ENCODE data around the gene IBA57. TPM values are rescaled to one million over a fixed set of nuclear protein-coding genes. Genes with fewer than 3 reads are reported as not detected.

Gene IBA57
- total RNA-seq, 2 donors from 2014 or later: 3.5 to 12.2 TPM

GRCh38 chr1:228150120-228150460, 15.5 kb upstream of the IBA57 start:
- peaks cover 13% of the 10 kb centered on the region for H3K36me3 ChIP-seq
- no peak for ATAC-seq (ENCODE audit: insufficient number of reproducible peaks, low FRiP score, low read depth)
- H3K27me3 ChIP-seq (replicated peaks; ENCODE audit: insufficient read depth): no peaks in the 10 kb centered on the region
- no peak for TF ChIP-seq CTCF (IDR thresholded peaks at IDR 0.05)
- H3K4me1 ChIP-seq (ENCODE audit: control insufficient read depth in 1 of 2, low read depth in 2 of 2): peaks cover 26 to 34% of the 10 kb centered on the region in 2 donors
- H3K4me3 ChIP-seq: peak overlapping the region; percentile 48
- no peaks in the 10 kb centered on the region for H3K9me3 ChIP-seq
- H3K27ac ChIP-seq: peak overlapping the region; percentile 83 to 85
- DNase-seq (ENCODE audit: low spot score): no peak

DNA sequence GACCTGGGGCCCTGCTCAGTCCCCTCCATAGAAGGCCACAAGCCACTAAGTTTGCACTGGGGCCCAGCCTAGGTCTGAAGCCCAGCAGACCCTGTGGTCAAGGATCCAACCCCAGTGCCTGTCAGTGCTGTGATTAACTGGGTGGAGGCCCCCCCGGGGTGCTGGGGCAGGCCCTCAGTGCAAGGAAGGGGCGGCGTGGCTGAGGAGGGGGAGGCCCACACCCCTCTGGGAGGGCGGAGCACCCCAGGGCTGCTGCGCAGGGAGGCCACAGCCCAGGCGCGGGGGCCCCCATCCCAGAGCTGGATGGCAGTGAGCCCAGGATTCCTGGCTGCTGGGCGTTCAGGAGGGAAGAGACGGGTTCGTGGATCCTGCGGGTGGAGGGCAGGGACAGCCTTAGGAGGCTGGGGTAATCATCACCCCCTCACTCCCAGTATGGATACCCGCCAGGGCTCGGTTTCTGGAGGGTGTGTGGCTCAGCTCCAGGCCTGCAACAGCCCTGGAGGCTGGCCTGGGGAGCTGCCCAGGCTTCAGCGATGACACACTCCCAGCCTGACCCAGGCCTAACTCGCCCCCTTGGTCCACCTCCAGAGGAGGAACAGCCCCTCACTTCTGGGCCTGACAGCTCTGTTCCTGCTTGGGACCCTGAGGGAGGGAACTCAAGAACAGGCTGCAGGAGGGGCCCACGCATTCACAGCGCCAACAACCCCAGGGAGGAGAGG, 15.0 kb upstream of the IBA57 start:
- Histone ChIP-seq H3K27me3 (replicated peaks; ENCODE audit: insufficient read depth) (no peaks in the 10 kb centered on the region), H3K4me1 (ENCODE audit: control insufficient read depth in 1 of 2, low read depth in 2 of 2) (peaks cover 26 to 34% of the 10 kb centered on the region in 2 donors), H3K27ac (peak overlapping the region; percentile 83 to 85), H3K9me3 (no peaks in the 10 kb centered on the region), H3K36me3 (peaks cover 10% of the 10 kb centered on the region), H3K4me3 (peak overlapping the region; percentile 48)
- no peak for DNase-seq (ENCODE audit: low spot score)
- no peak for ATAC-seq (ENCODE audit: insufficient number of reproducible peaks, low FRiP score, low read depth)
- TF ChIP-seq CTCF (IDR thresholded peaks at IDR 0.05): no peak

- Histone ChIP-seq H3K4me3 (peak overlapping the region; percentile 48), H3K27ac (peak overlapping the region; percentile 83 to 85)
- ATAC-seq (ENCODE audit: insufficient number of reproducible peaks, low FRiP score, low read depth): no peak
These were observed 14.3 kb upstream of the IBA57 start for GRCh38 chr1:228151180-228151925.

DNA sequence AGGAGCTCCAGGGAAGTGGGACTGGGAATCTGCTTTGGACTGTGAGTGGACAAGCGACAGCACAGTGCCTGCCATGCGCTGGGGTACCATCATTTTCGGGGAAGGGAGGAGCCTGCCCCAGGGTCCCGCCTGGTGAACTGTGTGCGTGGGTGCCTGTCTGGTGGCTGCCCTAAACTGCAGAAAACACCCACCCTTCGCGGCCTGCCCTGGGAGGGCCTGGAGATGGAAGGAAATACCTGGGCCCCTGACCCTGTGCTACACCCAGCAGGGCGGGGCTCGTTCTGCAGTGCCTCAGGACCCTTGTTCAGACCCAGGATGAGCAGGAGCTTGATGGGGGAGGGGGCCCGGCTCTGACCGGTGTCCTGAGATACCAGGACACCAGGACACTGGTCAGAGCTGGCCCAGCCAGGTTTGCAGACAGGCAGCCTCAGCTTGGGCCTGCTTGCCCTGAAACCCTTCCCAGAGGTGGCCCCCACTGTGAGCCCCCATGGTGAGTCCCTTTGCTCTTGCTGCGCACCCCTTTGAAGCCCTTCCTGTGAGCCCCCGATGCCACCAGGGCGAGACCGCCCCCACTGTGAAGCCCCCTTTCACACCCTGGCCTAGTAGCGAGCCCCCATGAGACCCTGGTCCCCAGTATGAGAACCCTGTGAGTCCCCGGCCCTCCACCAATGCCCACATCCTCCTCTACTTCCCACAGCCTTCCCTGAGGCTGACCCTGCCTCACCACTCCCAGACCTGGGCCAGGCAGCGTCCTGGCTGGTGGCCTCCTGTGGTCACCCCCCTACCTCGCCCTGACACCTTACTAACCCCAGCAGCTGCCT, 13.3 kb upstream of the IBA57 start:
- Histone ChIP-seq H3K36me3 (peaks cover 4% of the 10 kb centered on the region), H3K9me3 (no peaks in the 10 kb centered on the region), H3K27ac (no peak overlapping the region), H3K4me1 (ENCODE audit: control insufficient read depth in 1 of 2, low read depth in 2 of 2) (peaks cover 26 to 34% of the 10 kb centered on the region in 2 donors), H3K27me3 (replicated peaks; ENCODE audit: insufficient read depth) (no peaks in the 10 kb centered on the region), H3K4me3 (no peak overlapping the region)
- DNase-seq (ENCODE audit: low spot score): no peak
- no peak for ATAC-seq (ENCODE audit: insufficient number of reproducible peaks, low FRiP score, low read depth)
- no peak for TF ChIP-seq CTCF (IDR thresholded peaks at IDR 0.05)

More at GRCh38 chr1:228151180-228151925, 14.3 kb upstream of the IBA57 start:
- peaks cover 26 to 34% of the 10 kb centered on the region in 2 donors for H3K4me1 ChIP-seq (ENCODE audit: control insufficient read depth in 1 of 2, low read depth in 2 of 2)
- H3K27me3 ChIP-seq (replicated peaks; ENCODE audit: insufficient read depth): no peaks in the 10 kb centered on the region
- no peaks in the 10 kb centered on the region for H3K9me3 ChIP-seq
- peaks cover 5% of the 10 kb centered on the region for H3K36me3 ChIP-seq
- no peak for TF ChIP-seq CTCF (IDR thresholded peaks at IDR 0.05)
- no peak for DNase-seq (ENCODE audit: low spot score)

- Histone ChIP-seq H3K4me1 (ENCODE audit: control insufficient read depth in 1 of 2, low read depth in 2 of 2) (peaks cover 26 to 34% of the 10 kb centered on the region in 2 donors), H3K27me3 (replicated peaks; ENCODE audit: insufficient read depth) (no peaks in the 10 kb centered on the region), H3K36me3 (no peaks in the 10 kb centered on the region), H3K27ac (no peak overlapping the region), H3K9me3 (no peaks in the 10 kb centered on the region), H3K4me3 (no peak overlapping the region)
- ATAC-seq (ENCODE audit: insufficient number of reproducible peaks, low FRiP score, low read depth) (no peak), DNase-seq (ENCODE audit: low spot score) (no peak)
- TF ChIP-seq CTCF (IDR thresholded peaks at IDR 0.05): no peak
These were observed 12.7 kb upstream of the IBA57 start for GRCh38 chr1:228152918-228153258.

Measured in thoracic aorta (tissue), 2 donors.